T-helper 2 cell treated with Interferon-gamma antibody and Interleukin-4, amounts not matched to agents 100 ng/mL and 5 ng/mL, for 36 hours (primary cell): ENCODE results near the gene PLPP3. TPM values are rescaled to one million over a fixed set of nuclear protein-coding genes. Genes with fewer than 3 reads are reported as not detected.

ENCODE experiments used
- intact Hi-C: fragments of 100-400 bp; cut with micrococcal nuclease; formaldehyde crosslinking; loops from one replicate; pipeline ENCODE4 v1.15.1; 2023
- total RNA-seq: library from RNA; stranded (reverse); gene quantifications from 2 replicates; pipeline ENCODE4 v1.2.3, GENCODE V29; 2022

PLPP3 gene
- total RNA-seq, 1 donor from 2014 or later = not detected

GRCh38 chr1:56577406-56578137, 1.8 kb downstream of the PLPP3 start:
- intact Hi-C loops = no loop called here

- intact Hi-C loops = no loop called here
Measured at GRCh38 chr1:56576880-56577405, 2.4 kb downstream of the PLPP3 start.

GRCh38 chr1:56575865-56576264, 3.5 kb downstream of the PLPP3 start:
- intact Hi-C loops = no loop called here

GRCh38 chr1:56574794-56575193, 4.6 kb downstream of the PLPP3 start:
- intact Hi-C loops = no loop called here

- intact Hi-C loops = no loop called here
Measured at GRCh38 chr1:56573311-56573710, 6.1 kb downstream of the PLPP3 start.

- intact Hi-C loops = no loop called here
Measured at GRCh38 chr1:56572334-56573050, 6.9 kb downstream of the PLPP3 start.

GRCh38 chr1:56571448-56571847, 7.9 kb downstream of the PLPP3 start:
- intact Hi-C loops = no loop called here

- intact Hi-C loops = no loop called here
Measured at GRCh38 chr1:56570924-56571372, 8.4 kb downstream of the PLPP3 start.

- intact Hi-C loops = no loop called here
Measured at GRCh38 chr1:56569661-56570060, 9.7 kb downstream of the PLPP3 start.

- intact Hi-C loops = no loop called here
Measured at GRCh38 chr1:56566994-56567393, 12.4 kb downstream of the PLPP3 start.

GRCh38 chr1:56566061-56566744, 13.2 kb downstream of the PLPP3 start:
- intact Hi-C loops = no loop called here

GRCh38 chr1:56564615-56565014, 14.7 kb downstream of the PLPP3 start:
- intact Hi-C loops = no loop called here

- intact Hi-C loops = no loop called here
Measured at GRCh38 chr1:56563568-56563967, 15.8 kb downstream of the PLPP3 start.

- intact Hi-C loops = no loop called here
Measured at GRCh38 chr1:56562891-56563452, 16.4 kb downstream of the PLPP3 start.

GRCh38 chr1:56561227-56562019, 17.9 kb downstream of the PLPP3 start:
- intact Hi-C loops = no loop called here

GRCh38 chr1:56557746-56558145, 21.6 kb downstream of the PLPP3 start:
- intact Hi-C loops = no loop called here

GRCh38 chr1:56555448-56555847, 23.9 kb downstream of the PLPP3 start:
- intact Hi-C loops = no loop called here

- intact Hi-C loops = no loop called here
Measured at GRCh38 chr1:56553046-56553445, 26.3 kb downstream of the PLPP3 start.

GRCh38 chr1:56552349-56552748, 27.0 kb downstream of the PLPP3 start:
- intact Hi-C loops = no loop called here

GRCh38 chr1:56551691-56552090, 27.7 kb downstream of the PLPP3 start:
- intact Hi-C loops = no loop called here

GRCh38 chr1:56550859-56551188, 28.5 kb downstream of the PLPP3 start:
- intact Hi-C loops = no loop called here
